ENCODE measurements around the gene TACR2.
A peak's percentile ranks its signal among the peaks of the same experiment; 100 is the strongest.

Gene TACR2

GRCh38 chr10:69376662-69377061 is 40.1 kb downstream of the TACR2 start:
- no peak for TF ChIP-seq CEBPB (IDR thresholded peaks at IDR 0.05)
- TF ChIP-seq ZBTB7A (IDR thresholded peaks at IDR 0.05; ENCODE audit: low read depth): no peak
- no peak for TF ChIP-seq EGR1 (IDR thresholded peaks at IDR 0.05)
- no peak for TF ChIP-seq EP300 (IDR thresholded peaks at IDR 0.05; ENCODE audit: borderline replicate concordance)
- TF ChIP-seq CREB1 (IDR thresholded peaks at IDR 0.05; ENCODE audit: low read depth): no peak
- TF ChIP-seq, protein P1, sequence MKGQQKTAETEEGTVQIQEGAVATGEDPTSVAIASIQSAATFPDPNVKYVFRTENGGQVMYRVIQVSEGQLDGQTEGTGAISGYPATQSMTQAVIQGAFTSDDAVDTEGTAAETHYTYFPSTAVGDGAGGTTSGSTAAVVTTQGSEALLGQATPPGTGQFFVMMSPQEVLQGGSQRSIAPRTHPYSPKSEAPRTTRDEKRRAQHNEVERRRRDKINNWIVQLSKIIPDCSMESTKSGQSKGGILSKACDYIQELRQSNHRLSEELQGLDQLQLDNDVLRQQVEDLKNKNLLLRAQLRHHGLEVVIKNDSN (IDR thresholded peaks at IDR 0.05): no peak
- no peak for TF ChIP-seq NFIC (IDR thresholded peaks at IDR 0.05)
- no peak for TF ChIP-seq TAF1 (IDR thresholded peaks at IDR 0.05; ENCODE audit: low read depth)
- TF ChIP-seq, protein P2, sequence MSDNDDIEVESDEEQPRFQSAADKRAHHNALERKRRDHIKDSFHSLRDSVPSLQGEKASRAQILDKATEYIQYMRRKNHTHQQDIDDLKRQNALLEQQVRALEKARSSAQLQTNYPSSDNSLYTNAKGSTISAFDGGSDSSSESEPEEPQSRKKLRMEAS (IDR thresholded peaks at IDR 0.05): no peak

- TF ChIP-seq CREB1 (IDR thresholded peaks at IDR 0.05; ENCODE audit: low read depth) (0 out of 2 replicates have a peak, but pooled peaks have one; percentile 12), TCF12 (IDR thresholded peaks at IDR 0.05; ENCODE audit: low read depth) (no peak), RAD21 (IDR thresholded peaks at IDR 0.05; ENCODE audit: low read depth) (peak; percentile 1; the same call in 1 of the 2 replicates), FOXM1 (IDR thresholded peaks at IDR 0.05; ENCODE audit: borderline replicate concordance, low read depth) (no peak), TAF1 (IDR thresholded peaks at IDR 0.05; ENCODE audit: low read depth) (no peak), NFIC (IDR thresholded peaks at IDR 0.05) (peak; percentile 54; the same call in 1 of the 2 replicates), ZBTB7A (IDR thresholded peaks at IDR 0.05; ENCODE audit: low read depth) (no peak), CEBPB (IDR thresholded peaks at IDR 0.05) (no peak), YY1 (IDR thresholded peaks at IDR 0.05; ENCODE audit: low read depth) (no peak; the same call in 1 of the 2 replicates)
- TF ChIP-seq, protein P2 (IDR thresholded peaks at IDR 0.05): peak; percentile 72
- TF ChIP-seq, protein P1 (IDR thresholded peaks at IDR 0.05): no peak
These were observed 41.2 kb downstream of the TACR2 start for GRCh38 chr10:69375307-69376151.

GRCh38 chr10:69374931-69375306 is 41.8 kb downstream of the TACR2 start:
- TF ChIP-seq TCF12 (IDR thresholded peaks at IDR 0.05; ENCODE audit: low read depth) (no peak), ZBTB7A (IDR thresholded peaks at IDR 0.05; ENCODE audit: low read depth) (no peak), YY1 (IDR thresholded peaks at IDR 0.05; ENCODE audit: low read depth) (no peak), TEAD4 (IDR thresholded peaks at IDR 0.05) (no peak), CREB1 (IDR thresholded peaks at IDR 0.05; ENCODE audit: low read depth) (no peak), CEBPB (IDR thresholded peaks at IDR 0.05) (no peak), FOXM1 (IDR thresholded peaks at IDR 0.05; ENCODE audit: borderline replicate concordance, low read depth) (no peak), TAF1 (IDR thresholded peaks at IDR 0.05; ENCODE audit: low read depth) (no peak), RAD21 (IDR thresholded peaks at IDR 0.05; ENCODE audit: low read depth) (no peak), EP300 (IDR thresholded peaks at IDR 0.05; ENCODE audit: borderline replicate concordance) (no peak), EGR1 (IDR thresholded peaks at IDR 0.05) (no peak), NFIC (IDR thresholded peaks at IDR 0.05) (no peak)
- TF ChIP-seq, protein P1 (IDR thresholded peaks at IDR 0.05): no peak
- TF ChIP-seq, protein P3, sequence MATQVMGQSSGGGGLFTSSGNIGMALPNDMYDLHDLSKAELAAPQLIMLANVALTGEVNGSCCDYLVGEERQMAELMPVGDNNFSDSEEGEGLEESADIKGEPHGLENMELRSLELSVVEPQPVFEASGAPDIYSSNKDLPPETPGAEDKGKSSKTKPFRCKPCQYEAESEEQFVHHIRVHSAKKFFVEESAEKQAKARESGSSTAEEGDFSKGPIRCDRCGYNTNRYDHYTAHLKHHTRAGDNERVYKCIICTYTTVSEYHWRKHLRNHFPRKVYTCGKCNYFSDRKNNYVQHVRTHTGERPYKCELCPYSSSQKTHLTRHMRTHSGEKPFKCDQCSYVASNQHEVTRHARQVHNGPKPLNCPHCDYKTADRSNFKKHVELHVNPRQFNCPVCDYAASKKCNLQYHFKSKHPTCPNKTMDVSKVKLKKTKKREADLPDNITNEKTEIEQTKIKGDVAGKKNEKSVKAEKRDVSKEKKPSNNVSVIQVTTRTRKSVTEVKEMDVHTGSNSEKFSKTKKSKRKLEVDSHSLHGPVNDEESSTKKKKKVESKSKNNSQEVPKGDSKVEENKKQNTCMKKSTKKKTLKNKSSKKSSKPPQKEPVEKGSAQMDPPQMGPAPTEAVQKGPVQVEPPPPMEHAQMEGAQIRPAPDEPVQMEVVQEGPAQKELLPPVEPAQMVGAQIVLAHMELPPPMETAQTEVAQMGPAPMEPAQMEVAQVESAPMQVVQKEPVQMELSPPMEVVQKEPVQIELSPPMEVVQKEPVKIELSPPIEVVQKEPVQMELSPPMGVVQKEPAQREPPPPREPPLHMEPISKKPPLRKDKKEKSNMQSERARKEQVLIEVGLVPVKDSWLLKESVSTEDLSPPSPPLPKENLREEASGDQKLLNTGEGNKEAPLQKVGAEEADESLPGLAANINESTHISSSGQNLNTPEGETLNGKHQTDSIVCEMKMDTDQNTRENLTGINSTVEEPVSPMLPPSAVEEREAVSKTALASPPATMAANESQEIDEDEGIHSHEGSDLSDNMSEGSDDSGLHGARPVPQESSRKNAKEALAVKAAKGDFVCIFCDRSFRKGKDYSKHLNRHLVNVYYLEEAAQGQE (IDR thresholded peaks at IDR 0.05; ENCODE audit: low read depth): no peak
- TF ChIP-seq, protein P2 (IDR thresholded peaks at IDR 0.05): no peak

GRCh38 chr10:69374242-69374641 is 42.5 kb downstream of the TACR2 start:
- TF ChIP-seq FOXM1 (IDR thresholded peaks at IDR 0.05; ENCODE audit: borderline replicate concordance, low read depth): no peak
- TF ChIP-seq RAD21 (IDR thresholded peaks at IDR 0.05; ENCODE audit: low read depth): no peak
- TF ChIP-seq YY1 (IDR thresholded peaks at IDR 0.05; ENCODE audit: low read depth): no peak
- TF ChIP-seq, protein P1 (IDR thresholded peaks at IDR 0.05): no peak
- TF ChIP-seq TAF1 (IDR thresholded peaks at IDR 0.05; ENCODE audit: low read depth): no peak
- TF ChIP-seq, protein P3 (IDR thresholded peaks at IDR 0.05; ENCODE audit: low read depth): no peak
- TF ChIP-seq CREB1 (IDR thresholded peaks at IDR 0.05; ENCODE audit: low read depth): no peak
- TF ChIP-seq ZBTB7A (IDR thresholded peaks at IDR 0.05; ENCODE audit: low read depth): no peak
- no peak for TF ChIP-seq EP300 (IDR thresholded peaks at IDR 0.05; ENCODE audit: borderline replicate concordance)
- no peak for TF ChIP-seq NFIC (IDR thresholded peaks at IDR 0.05)
- TF ChIP-seq, protein P2 (IDR thresholded peaks at IDR 0.05): no peak
- TF ChIP-seq TCF12 (IDR thresholded peaks at IDR 0.05; ENCODE audit: low read depth): no peak
- TF ChIP-seq CEBPB (IDR thresholded peaks at IDR 0.05): no peak
- no peak for TF ChIP-seq TEAD4 (IDR thresholded peaks at IDR 0.05)
- TF ChIP-seq EGR1 (IDR thresholded peaks at IDR 0.05): no peak
